GM13977 (cell line): Measurements from ENCODE around the gene ADSS2.
A peak's percentile ranks its signal among the peaks of the same experiment; 100 is the strongest.

ENCODE experiments used
- DNase-seq: peaks from one replicate; pipeline ENCODE4 v3.0.0; 2012; ENCODE audit warnings: low spot score
- CTCF ChIP-seq: IDR thresholded peaks from 2 replicates; pipeline ENCODE4 v1.5.1; 2012; ENCODE audit warnings: mild to moderate bottlenecking, control low read depth; ENCODE audit not compliant: insufficient read depth; ENCODE audit errors: extremely low read depth, missing control alignments
- in situ Hi-C: fragments of 300-500 bp; cut with MboI; formaldehyde crosslinking; loops from one replicate; pipeline ENCODE4 v1.12.0; 2022; ENCODE audit warnings: low sequenced_read_pairs, low pct_unique_long_range_greater_than_20kb, mixed read lengths, inconsistent platforms; ENCODE audit not compliant: unreplicated experiment

ADSS2 gene

GRCh38 chr1:244451951-244452795 is 464 bp upstream of the ADSS2 start:
- peak; percentile 97 for DNase-seq
- TF ChIP-seq CTCF = peak; percentile 49
- in situ Hi-C loops = no loop called here

- DNase-seq = peak; percentile 52
- no peak for TF ChIP-seq CTCF
- in situ Hi-C loops = no loop called here
Measured at GRCh38 chr1:244450597-244451538, 841 bp downstream of the ADSS2 start.

GRCh38 chr1:244449936-244450508 is 1.7 kb downstream of the ADSS2 start:
- in situ Hi-C loops = no loop called here
- no peak for TF ChIP-seq CTCF
- no peak for DNase-seq

- in situ Hi-C loops = no loop called here
- no peak for TF ChIP-seq CTCF
- DNase-seq = no peak
Measured at GRCh38 chr1:244448279-244449036, 3.3 kb downstream of the ADSS2 start.

GRCh38 chr1:244447552-244447951 is 4.2 kb downstream of the ADSS2 start:
- no peak for TF ChIP-seq CTCF
- DNase-seq = no peak
- in situ Hi-C loops = no loop called here

GRCh38 chr1:244447024-244447423 is 4.7 kb downstream of the ADSS2 start:
- DNase-seq = no peak
- in situ Hi-C loops = no loop called here
- no peak for TF ChIP-seq CTCF
